ENCODE data around the gene BCAS3. TPM values are rescaled to one million over a fixed set of nuclear protein-coding genes. Genes with fewer than 3 reads are reported as not detected.
A peak's percentile ranks its signal among the peaks of the same experiment; 100 is the strongest.

The BCAS3 gene
- total RNA-seq, 1 donor from 2014 or later: 30.5 TPM

DNA sequence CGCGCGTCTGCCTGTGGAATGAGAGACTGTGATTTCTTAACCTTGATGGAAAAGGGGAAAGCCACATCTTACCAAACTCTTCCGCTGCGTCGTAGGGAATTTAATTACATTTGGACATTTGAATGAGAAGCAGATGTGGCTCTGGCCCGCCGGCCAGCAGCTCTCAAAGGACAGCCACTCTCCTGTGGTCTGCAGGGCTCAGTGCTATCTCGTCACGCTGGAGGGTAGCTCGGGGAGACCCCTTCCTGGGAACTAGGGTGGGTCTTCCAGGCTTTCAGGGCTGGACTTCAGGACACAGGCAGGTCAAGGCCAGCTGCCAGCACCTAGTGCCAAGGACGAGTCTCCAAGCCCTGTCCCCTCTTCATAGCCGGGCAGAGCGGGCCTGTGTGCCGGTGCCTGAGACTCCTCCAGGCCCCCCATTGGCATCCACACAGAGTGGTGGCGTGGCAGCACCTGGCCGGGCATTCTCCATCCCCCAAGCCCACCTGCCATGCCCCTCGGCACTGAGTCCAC lies 706.1 kb downstream of the BCAS3 start:
- DNase-seq (ENCODE audit: low read depth, low spot score): no peak
- no peaks in the 10 kb centered on the region for H3K36me3 Mint-ChIP-seq (ENCODE audit: low read depth)
- peaks cover 16% of the 10 kb centered on the region for H3K27me3 Mint-ChIP-seq (ENCODE audit: low read depth)
- no peak overlapping the region for H3K4me3 Mint-ChIP-seq
- H3K9me3 Mint-ChIP-seq: no peaks in the 10 kb centered on the region
- peaks cover 49% of the 10 kb centered on the region for H3K4me1 Mint-ChIP-seq
- H3K27ac Mint-ChIP-seq (ENCODE audit: unreplicated experiment): no peak overlapping the region
- TF ChIP-seq, protein P1, sequence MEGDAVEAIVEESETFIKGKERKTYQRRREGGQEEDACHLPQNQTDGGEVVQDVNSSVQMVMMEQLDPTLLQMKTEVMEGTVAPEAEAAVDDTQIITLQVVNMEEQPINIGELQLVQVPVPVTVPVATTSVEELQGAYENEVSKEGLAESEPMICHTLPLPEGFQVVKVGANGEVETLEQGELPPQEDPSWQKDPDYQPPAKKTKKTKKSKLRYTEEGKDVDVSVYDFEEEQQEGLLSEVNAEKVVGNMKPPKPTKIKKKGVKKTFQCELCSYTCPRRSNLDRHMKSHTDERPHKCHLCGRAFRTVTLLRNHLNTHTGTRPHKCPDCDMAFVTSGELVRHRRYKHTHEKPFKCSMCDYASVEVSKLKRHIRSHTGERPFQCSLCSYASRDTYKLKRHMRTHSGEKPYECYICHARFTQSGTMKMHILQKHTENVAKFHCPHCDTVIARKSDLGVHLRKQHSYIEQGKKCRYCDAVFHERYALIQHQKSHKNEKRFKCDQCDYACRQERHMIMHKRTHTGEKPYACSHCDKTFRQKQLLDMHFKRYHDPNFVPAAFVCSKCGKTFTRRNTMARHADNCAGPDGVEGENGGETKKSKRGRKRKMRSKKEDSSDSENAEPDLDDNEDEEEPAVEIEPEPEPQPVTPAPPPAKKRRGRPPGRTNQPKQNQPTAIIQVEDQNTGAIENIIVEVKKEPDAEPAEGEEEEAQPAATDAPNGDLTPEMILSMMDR (conservative IDR thresholded peaks at IDR 0.05): no peak

DNA sequence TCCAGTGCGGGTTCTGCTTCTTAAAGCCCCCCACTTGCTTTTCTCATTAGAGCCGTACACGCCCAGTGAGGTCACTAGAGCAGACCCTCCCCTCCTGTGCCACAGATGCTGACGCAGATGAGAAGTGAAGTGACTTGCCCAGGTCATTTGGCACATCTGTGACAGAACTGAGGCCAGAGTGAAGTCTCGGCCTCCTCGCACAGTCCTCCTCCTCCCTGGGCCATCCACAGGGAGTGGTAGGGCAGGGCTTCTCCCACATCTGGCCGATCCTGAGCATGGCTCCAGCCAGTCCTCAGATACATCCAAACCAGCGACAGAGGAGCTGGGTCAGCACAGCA lies 706.7 kb downstream of the BCAS3 start:
- Mint-ChIP-seq H3K27ac (ENCODE audit: unreplicated experiment) (no peak overlapping the region), H3K36me3 (ENCODE audit: low read depth) (no peaks in the 10 kb centered on the region), H3K27me3 (ENCODE audit: low read depth) (peaks cover 19% of the 10 kb centered on the region), H3K9me3 (no peaks in the 10 kb centered on the region), H3K4me1 (peaks cover 49% of the 10 kb centered on the region), H3K4me3 (no peak overlapping the region)
- no peak for DNase-seq (ENCODE audit: low read depth, low spot score)
- TF ChIP-seq, protein P1 (conservative IDR thresholded peaks at IDR 0.05): no peak

DNA sequence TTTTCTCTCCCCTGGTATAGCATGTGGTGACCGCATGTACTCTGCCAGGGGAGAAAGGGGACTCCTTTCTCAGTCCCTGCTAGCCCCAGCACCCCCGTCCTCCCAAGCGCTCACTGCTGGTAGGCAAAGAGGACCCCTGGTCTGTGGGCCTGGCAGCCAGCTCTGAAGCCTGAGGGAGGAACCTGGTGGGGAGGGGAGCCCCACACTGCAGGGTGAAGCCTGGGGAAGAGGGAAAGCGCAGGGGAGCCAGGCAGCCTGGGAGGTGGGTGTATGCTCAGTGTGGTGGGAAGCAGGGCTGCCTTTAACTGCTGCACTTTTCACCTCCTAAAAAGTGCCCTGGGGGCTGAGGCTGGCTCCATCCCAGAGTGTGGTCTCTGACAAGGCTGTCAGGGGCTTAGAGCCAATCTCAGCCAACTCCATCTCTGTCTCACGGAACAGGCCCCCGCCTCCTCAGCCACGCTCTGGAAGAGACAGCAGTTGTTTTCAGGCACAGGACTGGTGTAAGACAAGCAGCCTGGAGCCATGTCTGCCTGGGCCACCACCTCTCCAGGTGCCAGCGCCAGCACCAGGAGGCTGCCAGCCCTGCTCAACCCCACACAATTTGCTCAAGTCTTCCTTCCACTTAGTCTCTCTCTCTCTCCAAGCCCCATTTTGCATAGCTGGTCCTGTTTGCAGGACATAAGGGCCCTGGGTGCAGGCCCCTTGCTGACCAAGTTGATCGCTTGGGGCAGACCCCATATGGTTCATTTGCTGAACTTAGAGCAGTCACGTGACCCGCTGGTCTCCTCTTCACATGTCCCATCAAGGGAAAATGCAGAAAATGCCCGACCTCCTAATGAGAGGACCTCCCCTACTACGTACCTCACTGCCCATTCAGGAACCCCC lies 707.3 kb downstream of the BCAS3 start:
- H3K27me3 Mint-ChIP-seq (ENCODE audit: low read depth): peaks cover 17% of the 10 kb centered on the region
- no peaks in the 10 kb centered on the region for H3K36me3 Mint-ChIP-seq (ENCODE audit: low read depth)
- no peak for DNase-seq (ENCODE audit: low read depth, low spot score)
- no peaks in the 10 kb centered on the region for H3K9me3 Mint-ChIP-seq
- H3K4me3 Mint-ChIP-seq: no peak overlapping the region
- TF ChIP-seq, protein P1 (conservative IDR thresholded peaks at IDR 0.05): no peak
- peak overlapping the region; percentile 1 for H3K27ac Mint-ChIP-seq (ENCODE audit: unreplicated experiment)
- peaks cover 46% of the 10 kb centered on the region for H3K4me1 Mint-ChIP-seq

DNA sequence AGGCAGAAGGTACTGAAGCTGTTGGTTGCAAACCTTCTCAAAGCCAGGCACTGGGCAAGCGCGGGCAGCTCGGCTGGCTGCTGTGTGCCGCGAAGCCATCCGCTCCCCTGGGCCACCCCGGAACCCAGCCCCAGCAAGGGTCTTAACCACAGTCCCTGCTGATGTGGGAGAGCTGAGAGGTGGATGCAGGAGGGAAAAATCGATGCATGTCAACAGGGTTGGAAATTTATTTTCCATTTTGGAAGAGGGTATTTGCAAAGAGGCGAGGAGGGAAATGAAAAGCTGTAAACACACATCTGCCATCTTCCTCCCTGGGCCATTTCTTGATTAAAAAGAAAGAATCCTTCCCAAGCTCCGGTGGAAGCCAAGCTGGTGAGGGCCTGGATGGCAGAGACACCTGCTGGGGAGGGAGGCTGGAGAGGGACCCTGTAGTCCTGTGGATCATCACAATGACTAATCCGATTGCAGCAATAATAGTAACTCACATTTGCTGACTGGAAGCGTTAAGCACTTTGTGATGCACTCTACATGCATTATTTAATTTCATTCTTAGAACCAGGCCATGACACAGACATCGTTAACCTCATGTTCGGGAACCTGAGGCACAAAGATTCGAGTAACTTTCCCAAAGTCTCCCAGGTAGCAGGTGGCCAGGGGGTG lies 708.1 kb downstream of the BCAS3 start:
- H3K27ac Mint-ChIP-seq (ENCODE audit: unreplicated experiment): peak overlapping the region; percentile 27

DNA sequence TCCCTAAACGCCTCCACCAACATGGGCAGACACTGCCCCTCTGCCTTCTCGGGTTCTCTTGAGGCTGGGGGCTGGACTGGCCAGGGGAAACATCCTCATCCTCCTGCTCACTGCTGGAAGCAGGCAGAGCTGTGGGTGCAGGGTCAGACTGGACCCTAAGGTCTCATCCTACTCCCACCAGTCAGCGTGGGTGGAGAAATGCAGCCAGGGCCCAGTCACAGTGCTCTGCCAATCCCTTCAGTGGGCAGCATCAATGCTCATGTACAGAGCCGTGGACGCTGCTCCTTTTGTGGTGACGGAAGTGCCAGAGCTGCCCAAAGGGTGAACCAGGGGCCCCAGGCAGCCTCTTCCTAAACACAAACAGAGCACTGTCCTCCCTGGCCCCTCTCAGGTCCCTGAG lies 708.6 kb downstream of the BCAS3 start:
- Mint-ChIP-seq H3K9me3 (no peaks in the 10 kb centered on the region), H3K36me3 (ENCODE audit: low read depth) (no peaks in the 10 kb centered on the region)
- no peak for DNase-seq (ENCODE audit: low read depth, low spot score)

More for the DNA sequence above, 708.1 kb downstream of the BCAS3 start:
- Mint-ChIP-seq H3K9me3 (no peaks in the 10 kb centered on the region), H3K4me1 (peaks cover 46% of the 10 kb centered on the region), H3K4me3 (no peak overlapping the region), H3K36me3 (ENCODE audit: low read depth) (no peaks in the 10 kb centered on the region), H3K27me3 (ENCODE audit: low read depth) (peaks cover 20% of the 10 kb centered on the region)
- TF ChIP-seq, protein P1 (conservative IDR thresholded peaks at IDR 0.05): no peak
- DNase-seq (ENCODE audit: low read depth, low spot score): no peak

More for the DNA sequence above, 708.6 kb downstream of the BCAS3 start:
- TF ChIP-seq, protein P1 (conservative IDR thresholded peaks at IDR 0.05): no peak
- peaks cover 45% of the 10 kb centered on the region for H3K4me1 Mint-ChIP-seq
- H3K27ac Mint-ChIP-seq (ENCODE audit: unreplicated experiment): no peak overlapping the region
- no peak overlapping the region for H3K4me3 Mint-ChIP-seq
- peaks cover 25% of the 10 kb centered on the region for H3K27me3 Mint-ChIP-seq (ENCODE audit: low read depth)
